PC-3 (cell line): ENCODE measurements around the gene MTA1. TPM values are rescaled to one million over a fixed set of nuclear protein-coding genes. Genes with fewer than 3 reads are reported as not detected.
A peak's percentile ranks its signal among the peaks of the same experiment; 100 is the strongest.

Experiments used
- ATAC-seq: fragments of 200-7000 bp; cut with Tn5 transposase; 2 replicates; pipeline ENCODE4 v1.9.1; 2020; ENCODE audit warnings: mild to moderate bottlenecking, moderate library complexity
- BruUV-seq: library from RNA; stranded (reverse); fragments of 400-500 nt; replicated peaks from 2 replicates; lab custom pipeline; 2021; lab: Mats Ljungman, UMichigan
- CTCF ChIA-PET: fragments of 300-600 bp; sonication (Branson Sonifier 250); formaldehyde crosslinking; loops from one replicate; lab custom pipeline; 2022; ENCODE audit warnings: antibody characterized with exemption; lab: Charles Lee
- POLR2A ChIA-PET: fragments of 300-600 bp; sonication (Branson Sonifier 250); formaldehyde crosslinking; loops from one replicate; lab custom pipeline; 2022; ENCODE audit warnings: antibody characterized with exemption; ENCODE audit not compliant: unreplicated experiment; lab: Charles Lee
- DNase-seq: peaks from one replicate; pipeline ENCODE4 v3.0.0-alpha.2; 2015
- H2AFZ ChIP-seq: fragments of 300-600 bp; sonication (generic); 2 replicates; pipeline ENCODE4 v1.6.0; 2016; ENCODE audit warnings: antibody characterized with exemption, low read length
- H3F3A ChIP-seq: fragments of 300-600 bp; sonication (generic); one replicate; pipeline ENCODE4 v1.6.0; 2017; ENCODE audit warnings: antibody characterized with exemption, low read length, control low read depth, mild to moderate bottlenecking; ENCODE audit not compliant: unreplicated experiment
- H3K27ac ChIP-seq: fragments of 300-600 bp; sonication (generic); 2 replicates; pipeline ENCODE4 v1.5.1; 2016; ENCODE audit warnings: mild to moderate bottlenecking, low read length
- H3K27me3 ChIP-seq: fragments of 300-600 bp; sonication (generic); 2 replicates; pipeline ENCODE4 v1.6.1; 2016; ENCODE audit warnings: low read length, mixed read lengths
- H3K36me3 ChIP-seq: fragments of 300-600 bp; sonication (generic); 2 replicates; pipeline ENCODE4 v1.6.1; 2016; ENCODE audit warnings: low read depth, mixed run types, low read length, mixed read lengths
- H3K4me1 ChIP-seq: fragments of 300-600 bp; sonication (generic); 2 replicates; pipeline ENCODE4 v1.5.1; 2016; ENCODE audit warnings: low read length; ENCODE audit not compliant: insufficient read depth
- H3K4me2 ChIP-seq: fragments of 300-600 bp; sonication (generic); 2 replicates; pipeline ENCODE4 v1.6.0; 2016; ENCODE audit warnings: low read length
- H3K4me3 ChIP-seq: fragments of 300-600 bp; sonication (generic); 2 replicates; pipeline ENCODE4 v1.5.1; 2016; ENCODE audit warnings: mild to moderate bottlenecking, low read length, mixed read lengths
- H3K79me2 ChIP-seq: fragments of 300-600 bp; sonication (generic); 2 replicates; pipeline ENCODE4 v1.6.1; 2017; ENCODE audit warnings: low read length, mixed read lengths
- H3K9ac ChIP-seq: fragments of 300-600 bp; sonication (generic); 2 replicates; pipeline ENCODE4 v1.6.0; 2016; ENCODE audit warnings: mild to moderate bottlenecking, low read length
- H3K9me2 ChIP-seq: fragments of 300-600 bp; sonication (generic); replicated peaks from 2 replicates; pipeline ENCODE4 v1.6.1; 2016; ENCODE audit warnings: mixed run types, low read length, mixed read lengths
- H3K9me3 ChIP-seq: fragments of 300-600 bp; sonication (generic); 2 replicates; pipeline ENCODE4 v1.6.1; 2016; ENCODE audit warnings: low read length, mixed read lengths
- H4K20me1 ChIP-seq: fragments of 300-600 bp; sonication (generic); 2 replicates; pipeline ENCODE4 v1.6.1; 2016; ENCODE audit warnings: low read length, mixed read lengths
- CTCF ChIP-seq: fragments of 300-600 bp; sonication (generic); conservative IDR thresholded peaks from 2 replicates; pipeline ENCODE4 v1.5.1; 2017; ENCODE audit warnings: antibody characterized with exemption, low read depth, mild to moderate bottlenecking, low read length
- EZH2 ChIP-seq: fragments of 300-600 bp; sonication (generic); IDR thresholded peaks from one replicate; pipeline ENCODE4 v1.6.1; 2017; ENCODE audit warnings: antibody characterized with exemption, mild to moderate bottlenecking, low read length; ENCODE audit not compliant: unreplicated experiment
- EZH2phosphoT487 ChIP-seq: fragments of 300-600 bp; sonication (generic); IDR thresholded peaks from 2 replicates; pipeline ENCODE4 v1.6.1; 2018; ENCODE audit warnings: mild to moderate bottlenecking, antibody characterized with exemption, low read length, borderline replicate concordance
- intact Hi-C: fragments of 100-400 bp; cut with micrococcal nuclease; formaldehyde crosslinking; loops from 2 replicates; pipeline ENCODE4 v1.9.0; 2023
- total RNA-seq: library from RNA; depleted of rRNA; stranded (reverse); fragments of >200 nt; gene quantifications from 2 replicates; pipeline ENCODE4 v1.2.3, GENCODE V29; 2014

The MTA1 gene
- total RNA-seq, 1 experiment from 2014 or later: 82.3 TPM

DNA sequence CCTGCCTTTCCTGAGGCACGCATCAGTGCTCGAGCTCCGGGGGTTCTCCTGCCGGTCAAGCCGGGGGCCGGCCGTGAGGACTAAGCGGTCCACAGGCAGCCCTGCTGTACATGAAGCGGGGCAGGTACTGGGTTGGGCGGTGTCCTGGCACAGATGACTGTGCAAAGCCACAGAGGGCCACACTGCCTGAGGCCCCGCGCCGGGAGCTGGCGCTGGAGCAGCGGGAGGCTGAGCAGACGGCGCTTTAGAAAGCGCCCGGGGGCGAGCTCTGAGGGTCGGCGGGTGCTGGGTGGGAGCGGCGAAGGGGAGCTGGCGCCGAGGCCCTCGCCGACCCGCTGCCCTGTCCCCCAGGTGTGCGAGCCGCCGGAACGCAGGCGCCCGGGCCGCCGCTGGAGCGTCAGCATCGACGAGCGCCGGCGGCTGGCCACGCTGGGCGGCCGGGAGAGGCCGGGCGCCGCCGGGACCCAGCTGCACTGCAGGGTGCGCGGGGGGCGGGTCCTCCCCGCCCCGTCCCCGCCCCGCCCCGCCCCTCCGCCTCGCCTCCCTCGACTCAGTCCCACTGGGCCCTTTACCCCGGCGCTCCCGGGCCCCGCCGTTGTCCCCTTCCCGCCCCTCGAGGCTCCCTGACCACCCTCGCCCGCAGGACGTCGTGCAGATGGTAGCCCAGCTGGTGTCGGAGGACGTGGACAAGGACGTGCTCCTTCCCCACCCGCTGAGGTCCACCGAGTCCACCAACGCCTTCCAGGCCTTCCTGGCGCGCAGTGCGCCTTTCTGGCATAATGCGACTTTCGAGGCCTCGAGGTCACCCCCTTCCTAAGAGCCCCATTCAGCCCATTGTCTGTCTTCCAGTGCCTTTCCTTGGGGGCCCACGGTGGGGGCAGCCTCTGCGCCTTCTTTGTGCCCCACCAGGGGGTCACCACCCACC is 8.3 kb upstream of the MTA1 start:
- peak; percentile 63 for DNase-seq
- no peaks in the 10 kb centered on the region for H3K36me3 ChIP-seq
- H3K27ac ChIP-seq: no peak overlapping the region
- peak overlapping the region; percentile 94 for H3K4me2 ChIP-seq
- CTCF ChIA-PET: interaction anchor here (0.6 kb wide), 1 partner anchor 79 kb away, joined by 3 read pairs; no protein-coding TSS in a partner anchor
- no peaks in the 10 kb centered on the region for H3F3A ChIP-seq
- H3K9me2 ChIP-seq: no peaks in the 10 kb centered on the region
- no peaks in the 10 kb centered on the region for H3K9me3 ChIP-seq
- TF ChIP-seq EZH2phosphoT487: no peak
- H3K9ac ChIP-seq: peak overlapping the region; percentile 10; the same call in 1 of the 2 replicates
- H3K4me1 ChIP-seq: peaks cover 10% of the 10 kb centered on the region; the same call in 1 of the 2 replicates
- POLR2A ChIA-PET: no interaction called here
- intact Hi-C loops: no loop called here
- H3K4me3 ChIP-seq: peak overlapping the region; percentile 66
- no TSS peak for BruUV-seq
- no peaks in the 10 kb centered on the region for H4K20me1 ChIP-seq
- H2AFZ ChIP-seq: peak overlapping the region; percentile 75
- peak; percentile 82 for ATAC-seq
- no peaks in the 10 kb centered on the region for H3K79me2 ChIP-seq
- H3K27me3 ChIP-seq: no peaks in the 10 kb centered on the region

GRCh38 chr14:105411985-105412770 is 7.4 kb upstream of the MTA1 start:
- H3K27me3 ChIP-seq: no peaks in the 10 kb centered on the region
- DNase-seq: no peak
- TF ChIP-seq CTCF: no peak
- no peak for TF ChIP-seq EZH2phosphoT487
- TF ChIP-seq EZH2: no peak
- no peaks in the 10 kb centered on the region for H3K79me2 ChIP-seq
- no peak overlapping the region for H3K4me3 ChIP-seq
- H3K9me3 ChIP-seq: no peaks in the 10 kb centered on the region
- H3K36me3 ChIP-seq: no peaks in the 10 kb centered on the region
- H3F3A ChIP-seq: no peaks in the 10 kb centered on the region
- no peak overlapping the region for H2AFZ ChIP-seq
- no peak overlapping the region for H3K27ac ChIP-seq
- CTCF ChIA-PET: no interaction called here
- intact Hi-C loops: no loop called here
- H3K9ac ChIP-seq: no peak overlapping the region
- H4K20me1 ChIP-seq: no peaks in the 10 kb centered on the region
- H3K4me2 ChIP-seq: 0 out of 2 replicates have a peak overlapping the region, but pooled peaks have one; percentile 77
- POLR2A ChIA-PET: no interaction called here
- BruUV-seq: no TSS peak
- peaks cover 10% of the 10 kb centered on the region; the same call in 1 of the 2 replicates for H3K4me1 ChIP-seq
- no peak for ATAC-seq
- no peaks in the 10 kb centered on the region for H3K9me2 ChIP-seq

DNA sequence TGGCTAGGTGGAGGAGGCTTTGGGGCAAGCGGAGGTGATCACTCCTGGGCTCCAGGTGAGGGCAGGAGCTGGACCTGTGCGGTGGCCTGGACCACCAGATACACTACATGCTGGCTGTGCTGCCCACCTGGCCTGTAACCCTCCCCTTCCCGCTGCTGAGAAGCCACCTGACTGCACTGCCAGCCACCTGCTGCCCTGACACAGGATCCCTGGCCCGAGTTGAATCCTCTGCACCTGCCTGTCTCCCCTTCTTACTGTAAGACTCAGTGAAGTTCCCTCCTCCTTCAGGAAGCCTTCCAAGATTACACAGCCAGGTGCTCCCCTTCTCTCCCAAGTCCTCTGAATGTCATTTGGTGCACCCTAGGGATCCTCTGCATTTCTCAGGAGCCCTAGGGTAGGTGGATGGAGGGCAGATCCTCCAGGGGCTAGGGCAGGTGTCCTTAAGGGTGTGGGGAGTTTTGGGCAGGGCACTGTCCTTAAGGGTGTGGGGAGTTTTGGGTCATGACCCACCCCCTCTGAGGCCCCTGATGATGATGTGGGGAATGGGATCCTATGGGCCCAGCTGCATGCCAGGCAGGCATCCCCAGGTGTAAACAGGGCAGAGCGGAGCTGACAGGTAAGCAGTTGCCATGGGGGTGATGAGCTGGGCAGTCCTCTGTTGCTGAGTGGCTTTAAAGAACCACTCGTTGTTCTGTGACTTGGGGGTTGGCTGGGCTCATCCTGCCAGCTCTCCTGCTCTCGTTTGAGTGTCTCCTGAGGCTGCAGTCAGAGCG is 6.7 kb upstream of the MTA1 start:
- POLR2A ChIA-PET: no interaction called here
- Histone ChIP-seq H3K9me2 (no peaks in the 10 kb centered on the region), H3K4me1 (peaks cover 10% of the 10 kb centered on the region; the same call in 1 of the 2 replicates), H3K4me2 (no peak overlapping the region), H3K9me3 (no peaks in the 10 kb centered on the region), H3K36me3 (no peaks in the 10 kb centered on the region), H3K4me3 (no peak overlapping the region), H3K79me2 (no peaks in the 10 kb centered on the region), H3K9ac (no peak overlapping the region), H3F3A (no peaks in the 10 kb centered on the region), H2AFZ (no peak overlapping the region), H3K27me3 (no peaks in the 10 kb centered on the region), H3K27ac (no peak overlapping the region), H4K20me1 (no peaks in the 10 kb centered on the region)
- intact Hi-C loops: no loop called here
- TF ChIP-seq EZH2phosphoT487 (no peak), CTCF (no peak), EZH2 (no peak)
- DNase-seq (no peak), ATAC-seq (no peak)
- CTCF ChIA-PET: no interaction called here
- BruUV-seq: no TSS peak
